Natural killer cell (primary cell): ENCODE results near the gene BBS9. TPM values are rescaled to one million over a fixed set of nuclear protein-coding genes. Genes with fewer than 3 reads are reported as not detected.

ENCODE experiments used
- ATAC-seq, 3 donors: fragments of 150-1000 bp in 2 of 3; fragments of 200-7000 bp in 1 of 3; cut with Tn5 transposase; 1 replicate in 1 of 3; 2 replicates in 2 of 3; pipeline ENCODE4 v1.10.0; 2021; ENCODE audit warnings: mild to moderate bottlenecking in 2 of 3, moderate library complexity in 2 of 3
- DNase-seq, 2 donors: peaks; one replicate each; pipeline versions ENCODE4 v3.0.0 to v3.0.0-alpha.2; 2013 to 2021; ENCODE audit warnings: mixed read lengths in 1 of 2
- H3K27ac ChIP-seq: one replicate; pipeline ENCODE4 v1.5.1; 2013; ENCODE audit warnings: mild to moderate bottlenecking, low read length
- H3K27me3 ChIP-seq: one replicate; pipeline ENCODE4 v1.6.1; 2013; ENCODE audit warnings: low read length; ENCODE audit not compliant: control insufficient read depth, insufficient read depth
- H3K36me3 ChIP-seq: one replicate; pipeline ENCODE4 v1.6.1; 2013; ENCODE audit warnings: low read length; ENCODE audit not compliant: control insufficient read depth, insufficient read depth
- H3K4me1 ChIP-seq: one replicate; pipeline ENCODE4 v1.6.1; 2013; ENCODE audit warnings: low read length; ENCODE audit not compliant: control insufficient read depth, insufficient read depth
- H3K4me3 ChIP-seq: one replicate; pipeline ENCODE4 v1.5.1; 2013; ENCODE audit warnings: low read length
- H3K9me3 ChIP-seq: one replicate; pipeline ENCODE4 v1.6.1; 2013; ENCODE audit warnings: low read length; ENCODE audit not compliant: control insufficient read depth, insufficient read depth
- H3K27ac Mint-ChIP-seq, 2 donors: one replicate each; pipeline ENCODE4 v1.8.0; 2022; ENCODE audit warnings: mild to moderate bottlenecking in 2 of 2, mixed read lengths in 2 of 2, moderate library complexity in 1 of 2
- H3K27me3 Mint-ChIP-seq, 2 donors: one replicate each; pipeline ENCODE4 v1.8.0; 2022; ENCODE audit warnings: low read depth in 2 of 2, mixed read lengths in 2 of 2
- H3K36me3 Mint-ChIP-seq: one replicate; pipeline ENCODE4 v1.8.0; 2022; ENCODE audit warnings: mixed read lengths
- H3K4me1 Mint-ChIP-seq, 2 donors: one replicate each; pipeline ENCODE4 v1.8.0; 2022; ENCODE audit warnings: mixed read lengths in 2 of 2
- H3K4me3 Mint-ChIP-seq: one replicate; pipeline ENCODE4 v1.8.0; 2022; ENCODE audit warnings: mild to moderate bottlenecking, moderate library complexity, mixed read lengths
- H3K9me3 Mint-ChIP-seq, 2 donors: one replicate each; pipeline ENCODE4 v1.8.0; 2022; ENCODE audit warnings: mixed read lengths in 2 of 2
- WGBS: methylation state at CpG from one replicate; pipeline ENCODE4 v1.1.7; 2013; ENCODE audit warnings: missing lambda C conversion rate; ENCODE audit not compliant: insufficient coverage; 5-methylcytosine and 5-hydroxymethylcytosine counted together
- intact Hi-C: fragments of 100-400 bp; cut with micrococcal nuclease; formaldehyde crosslinking; loops from one replicate; pipeline ENCODE4 v1.14.2; 2022
- total RNA-seq, 4 donors: library from RNA; stranded (reverse); fragments of 120-200 nt in 1 of 4; gene quantifications; one replicate each; pipeline versions ENCODE4 v1.2.3 to v1.2.4, GENCODE V29; 2013 to 2022
- TF ChIP-seq, protein P1 (sequence below): fragments of 200-600 bp; IDR thresholded peaks from one replicate; pipeline ENCODE4 v1.8.0; 2022; ENCODE audit warnings: antibody characterized with exemption

The BBS9 gene
- total RNA-seq, 3 donors from 2014 or later (not counting 1 experiment from before 2014, with no cell fraction given), result 25.1 to 34.6 (median 34.4) TPM

DNA sequence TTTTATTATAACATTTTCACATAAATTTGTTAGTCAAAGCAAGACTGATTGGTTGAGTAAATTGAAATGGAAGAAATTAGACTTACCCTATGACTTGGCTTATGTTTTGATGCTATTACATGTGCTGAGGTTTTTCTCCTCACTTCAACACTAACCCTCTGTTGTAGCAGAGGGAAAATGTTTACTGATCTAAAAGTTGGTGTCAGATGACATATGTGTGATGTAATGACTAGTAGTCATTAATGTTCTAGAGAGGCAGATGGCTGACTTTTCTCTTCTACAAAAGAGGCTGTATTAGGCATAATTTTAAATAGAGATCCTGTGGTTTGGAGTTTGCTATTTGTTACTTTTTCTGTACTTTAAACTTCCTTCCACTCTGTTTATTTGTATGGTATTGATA lies 266.0 kb downstream of the BBS9 start:
- Histone ChIP-seq H3K27ac (no peak overlapping the region), H3K27me3 (no peaks in the 10 kb centered on the region), H3K4me1 (no peaks in the 10 kb centered on the region), H3K9me3 (no peaks in the 10 kb centered on the region), H3K36me3 (no peaks in the 10 kb centered on the region), H3K4me3 (no peak overlapping the region)
- peaks cover 0 to 2% of the 10 kb centered on the region in 2 donors for H3K9me3 Mint-ChIP-seq
- peaks cover 15% of the 10 kb centered on the region for H3K36me3 Mint-ChIP-seq
- no peaks in the 10 kb centered on the region for H3K27me3 Mint-ChIP-seq
- TF ChIP-seq, protein P1, sequence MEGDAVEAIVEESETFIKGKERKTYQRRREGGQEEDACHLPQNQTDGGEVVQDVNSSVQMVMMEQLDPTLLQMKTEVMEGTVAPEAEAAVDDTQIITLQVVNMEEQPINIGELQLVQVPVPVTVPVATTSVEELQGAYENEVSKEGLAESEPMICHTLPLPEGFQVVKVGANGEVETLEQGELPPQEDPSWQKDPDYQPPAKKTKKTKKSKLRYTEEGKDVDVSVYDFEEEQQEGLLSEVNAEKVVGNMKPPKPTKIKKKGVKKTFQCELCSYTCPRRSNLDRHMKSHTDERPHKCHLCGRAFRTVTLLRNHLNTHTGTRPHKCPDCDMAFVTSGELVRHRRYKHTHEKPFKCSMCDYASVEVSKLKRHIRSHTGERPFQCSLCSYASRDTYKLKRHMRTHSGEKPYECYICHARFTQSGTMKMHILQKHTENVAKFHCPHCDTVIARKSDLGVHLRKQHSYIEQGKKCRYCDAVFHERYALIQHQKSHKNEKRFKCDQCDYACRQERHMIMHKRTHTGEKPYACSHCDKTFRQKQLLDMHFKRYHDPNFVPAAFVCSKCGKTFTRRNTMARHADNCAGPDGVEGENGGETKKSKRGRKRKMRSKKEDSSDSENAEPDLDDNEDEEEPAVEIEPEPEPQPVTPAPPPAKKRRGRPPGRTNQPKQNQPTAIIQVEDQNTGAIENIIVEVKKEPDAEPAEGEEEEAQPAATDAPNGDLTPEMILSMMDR, result no peak
- H3K27ac Mint-ChIP-seq, result no peak overlapping the region
- ATAC-seq (no peak), DNase-seq (no peak)
- H3K4me3 Mint-ChIP-seq, result no peak overlapping the region
- intact Hi-C loops, result no loop called here
- peaks cover 11 to 12% of the 10 kb centered on the region in 2 donors for H3K4me1 Mint-ChIP-seq

DNA sequence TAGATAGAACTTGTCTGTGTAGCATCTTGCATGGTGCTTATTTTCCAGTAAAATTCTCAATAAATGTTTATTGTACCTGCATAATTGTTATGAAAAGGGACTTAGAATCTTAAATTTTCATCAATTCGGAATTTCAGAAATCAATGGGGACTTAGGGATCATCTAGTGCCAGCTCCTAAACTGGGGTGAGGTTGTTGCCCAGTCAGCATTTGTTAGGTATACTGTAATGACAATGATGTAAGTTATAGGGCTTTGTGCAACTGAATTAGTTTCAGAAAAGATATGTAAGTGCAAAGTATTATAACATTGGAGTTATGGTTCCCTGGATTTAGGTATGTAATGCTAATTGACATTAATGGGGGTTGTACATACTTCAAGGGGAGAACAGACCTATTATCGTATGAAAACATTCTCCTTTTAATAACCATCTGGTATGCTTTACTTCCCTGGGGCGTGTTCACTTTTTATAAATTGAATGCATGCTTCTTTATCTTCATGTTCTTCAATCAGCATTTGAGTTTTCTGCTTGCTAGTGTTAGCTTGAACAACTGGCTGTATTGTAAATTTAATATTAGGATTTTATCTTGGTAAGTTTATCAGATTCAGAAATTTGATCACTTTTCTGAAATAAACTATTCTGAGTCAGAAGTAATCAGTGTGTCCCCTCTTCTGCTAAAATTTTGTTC lies 270.3 kb downstream of the BBS9 start:
- intact Hi-C loops, result no loop called here
- no peaks in the 10 kb centered on the region for H3K9me3 ChIP-seq
- TF ChIP-seq, protein P1, result no peak
- no peaks in the 10 kb centered on the region for H3K27me3 Mint-ChIP-seq
- ATAC-seq (no peak), DNase-seq (no peak)
- no peak overlapping the region for H3K27ac ChIP-seq
- WGBS, result 100% methylated on average over 2 of the region's 3 CpGs
- H3K4me3 ChIP-seq, result no peak overlapping the region
- peaks cover 15% of the 10 kb centered on the region for H3K36me3 Mint-ChIP-seq
- H3K36me3 ChIP-seq, result no peaks in the 10 kb centered on the region
- no peaks in the 10 kb centered on the region for H3K4me1 ChIP-seq
- peaks cover 5 to 6% of the 10 kb centered on the region in 2 donors for H3K4me1 Mint-ChIP-seq
- no peaks in the 10 kb centered on the region for H3K27me3 ChIP-seq
- peaks cover 2% of the 10 kb centered on the region in 2 donors for H3K9me3 Mint-ChIP-seq
- H3K27ac Mint-ChIP-seq, result no peak overlapping the region
- no peak overlapping the region for H3K4me3 Mint-ChIP-seq

DNA sequence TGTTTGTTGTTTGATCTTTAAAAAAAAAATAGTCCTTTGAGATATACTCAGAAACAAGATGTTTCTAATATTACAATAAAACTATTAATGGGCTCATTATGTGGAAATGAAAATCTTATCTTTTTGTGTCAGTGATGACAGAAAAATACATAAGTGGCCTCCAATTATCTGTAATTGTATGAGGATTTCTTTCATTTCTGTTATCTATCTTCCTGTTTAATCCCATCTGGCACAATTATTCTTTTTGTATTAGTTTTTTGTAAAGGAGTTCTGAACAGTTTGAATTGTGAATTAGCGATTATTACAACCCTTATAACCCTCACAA lies 270.8 kb downstream of the BBS9 start:
- no peak for DNase-seq
- Mint-ChIP-seq H3K4me1 (peaks cover 5 to 6% of the 10 kb centered on the region in 2 donors), H3K27me3 (no peaks in the 10 kb centered on the region), H3K27ac (no peak overlapping the region), H3K4me3 (no peak overlapping the region), H3K36me3 (peaks cover 15% of the 10 kb centered on the region), H3K9me3 (peaks cover 2% of the 10 kb centered on the region in 2 donors)
- TF ChIP-seq, protein P1, result no peak
- Histone ChIP-seq H3K4me3 (no peak overlapping the region), H3K4me1 (no peaks in the 10 kb centered on the region), H3K9me3 (no peaks in the 10 kb centered on the region), H3K27me3 (no peaks in the 10 kb centered on the region), H3K27ac (no peak overlapping the region), H3K36me3 (no peaks in the 10 kb centered on the region)
- no peak for ATAC-seq
- intact Hi-C loops, result no loop called here
- WGBS, result no CpG with 5 or more reads among the region's 1 CpG

DNA sequence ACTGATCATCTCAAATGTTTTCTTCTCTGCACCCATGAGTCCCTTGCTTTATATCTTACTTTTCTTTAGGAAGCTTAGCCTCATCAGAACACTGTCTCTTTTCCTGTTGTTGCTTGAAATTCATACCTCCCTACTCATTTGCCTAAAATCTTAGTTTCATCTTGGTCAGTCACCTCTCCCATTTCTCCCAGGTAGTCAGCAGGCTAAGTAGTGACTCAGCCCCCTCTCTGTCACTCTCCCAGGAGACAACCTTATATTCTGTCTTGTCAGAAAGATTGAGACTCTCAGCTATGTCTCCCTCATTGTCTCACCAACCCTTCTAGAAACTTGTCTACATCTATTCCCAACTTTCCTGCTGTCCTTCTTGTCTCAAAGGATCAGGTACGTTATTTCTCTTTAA lies 280.9 kb downstream of the BBS9 start:
- Mint-ChIP-seq H3K27me3 (no peaks in the 10 kb centered on the region), H3K4me3 (no peak overlapping the region), H3K36me3 (peaks cover 26% of the 10 kb centered on the region), H3K9me3 (peaks cover 3 to 8% of the 10 kb centered on the region in 2 donors), H3K4me1 (peaks cover 0 to 4% of the 10 kb centered on the region in 2 donors), H3K27ac (no peak overlapping the region)
- ATAC-seq (no peak), DNase-seq (no peak)
- no peaks in the 10 kb centered on the region for H3K36me3 ChIP-seq
- WGBS, result 100% methylated on average over 1 of the region's 1 CpG
- H3K9me3 ChIP-seq, result no peaks in the 10 kb centered on the region
- H3K4me3 ChIP-seq, result no peak overlapping the region
- H3K27ac ChIP-seq, result no peak overlapping the region
- H3K27me3 ChIP-seq, result no peaks in the 10 kb centered on the region
- intact Hi-C loops, result no loop called here
- TF ChIP-seq, protein P1, result no peak
- H3K4me1 ChIP-seq, result no peaks in the 10 kb centered on the region
